K562 (cell line): ENCODE results near the gene FOSL1. TPM values are rescaled to one million over a fixed set of nuclear protein-coding genes. Genes with fewer than 3 reads are reported as not detected.
A peak's percentile ranks its signal among the peaks of the same experiment; 100 is the strongest.

ENCODE experiments used
- HEY1 ChIP-seq: fragments of 250-450 bp; sonication (Bioruptor Pico); IDR thresholded peaks from 2 replicates; pipeline ENCODE4 v1.5.0; 2020; ENCODE audit warnings: mild to moderate bottlenecking, moderate library complexity, borderline replicate concordance
- RBM25 ChIP-seq: fragments of 200-400 bp; formaldehyde crosslinking; IDR thresholded peaks from 2 replicates; pipeline ENCODE4 v1.6.1; 2018; ENCODE audit warnings: low read length, low read depth, moderate library complexity; ENCODE audit not compliant: severe bottlenecking
- SFPQ ChIP-seq: fragments of 200-400 bp; formaldehyde crosslinking; IDR thresholded peaks from 2 replicates; pipeline ENCODE4 v1.6.1; 2017; ENCODE audit warnings: mild to moderate bottlenecking, low read depth, low read length, moderate library complexity
- ZNF274 ChIP-seq: IDR thresholded peaks from 2 replicates; pipeline ENCODE4 v1.6.1; 2011; ENCODE audit warnings: low read depth, mild to moderate bottlenecking, low read length, moderate library complexity, borderline replicate concordance
- polyA plus RNA-seq, 8 experiments: library from polyadenylated mRNA; depleted of rRNA in 4 of 8; stranded (reverse) in 5 of 8; unstranded in 3 of 8; fragments of >200 nt; fragmentation: Nextera tagmentation in 2 of 8; fragmentation: Illumina TruSeq in 1 of 8; extraction: Ambion mirVana in 2 of 8; extraction: Trizol in 1 of 8; gene quantifications; 2 replicates each; pipeline versions ENCODE4 v1.2.1 to v1.2.3, GENCODE V29; 2011 to 2014; ENCODE audit warnings: inconsistent platforms in 1 of 8, missing spikeins in 1 of 8
- total RNA-seq, 7 experiments: library from RNA; depleted of rRNA in 6 of 7; stranded (reverse); fragments of >200 nt in 6 of 7; fragmentation: Illumina TruSeq in 2 of 7; extraction: Trizol in 2 of 7; gene quantifications; 2 replicates each; pipeline versions ENCODE4 v1.2.1 to v1.2.3, GENCODE V29; 2011 to 2021; ENCODE audit warnings: low replicate concordance in 1 of 7
- TF ChIP-seq, protein P1 (sequence below), 2 experiments: fragments of 450-650 bp in 1 of 2; sonication (generic) in 1 of 2; formaldehyde crosslinking in 1 of 2; IDR thresholded peaks; 2 replicates each; pipeline versions ENCODE4 v1.7.1 to v1.9.0; 2016 to 2022; ENCODE audit warnings: inconsistent platforms in 1 of 2, mild to moderate bottlenecking in 1 of 2, missing genetic modification reagents in 1 of 2
- TF ChIP-seq, protein P2 (sequence below): fragments of 250-450 bp; sonication (Bioruptor Pico); IDR thresholded peaks from 2 replicates; pipeline ENCODE4 v1.8.0; 2021; ENCODE audit warnings: mild to moderate bottlenecking, moderate library complexity

Gene FOSL1
- total and polyA plus RNA-seq, 9 of the 15 experiments (the other 6 are each of a cell fraction or from before 2014, with no cell fraction given) = 3.5 to 39.6 (median 10.0) TPM

- TF ChIP-seq, protein P1, sequence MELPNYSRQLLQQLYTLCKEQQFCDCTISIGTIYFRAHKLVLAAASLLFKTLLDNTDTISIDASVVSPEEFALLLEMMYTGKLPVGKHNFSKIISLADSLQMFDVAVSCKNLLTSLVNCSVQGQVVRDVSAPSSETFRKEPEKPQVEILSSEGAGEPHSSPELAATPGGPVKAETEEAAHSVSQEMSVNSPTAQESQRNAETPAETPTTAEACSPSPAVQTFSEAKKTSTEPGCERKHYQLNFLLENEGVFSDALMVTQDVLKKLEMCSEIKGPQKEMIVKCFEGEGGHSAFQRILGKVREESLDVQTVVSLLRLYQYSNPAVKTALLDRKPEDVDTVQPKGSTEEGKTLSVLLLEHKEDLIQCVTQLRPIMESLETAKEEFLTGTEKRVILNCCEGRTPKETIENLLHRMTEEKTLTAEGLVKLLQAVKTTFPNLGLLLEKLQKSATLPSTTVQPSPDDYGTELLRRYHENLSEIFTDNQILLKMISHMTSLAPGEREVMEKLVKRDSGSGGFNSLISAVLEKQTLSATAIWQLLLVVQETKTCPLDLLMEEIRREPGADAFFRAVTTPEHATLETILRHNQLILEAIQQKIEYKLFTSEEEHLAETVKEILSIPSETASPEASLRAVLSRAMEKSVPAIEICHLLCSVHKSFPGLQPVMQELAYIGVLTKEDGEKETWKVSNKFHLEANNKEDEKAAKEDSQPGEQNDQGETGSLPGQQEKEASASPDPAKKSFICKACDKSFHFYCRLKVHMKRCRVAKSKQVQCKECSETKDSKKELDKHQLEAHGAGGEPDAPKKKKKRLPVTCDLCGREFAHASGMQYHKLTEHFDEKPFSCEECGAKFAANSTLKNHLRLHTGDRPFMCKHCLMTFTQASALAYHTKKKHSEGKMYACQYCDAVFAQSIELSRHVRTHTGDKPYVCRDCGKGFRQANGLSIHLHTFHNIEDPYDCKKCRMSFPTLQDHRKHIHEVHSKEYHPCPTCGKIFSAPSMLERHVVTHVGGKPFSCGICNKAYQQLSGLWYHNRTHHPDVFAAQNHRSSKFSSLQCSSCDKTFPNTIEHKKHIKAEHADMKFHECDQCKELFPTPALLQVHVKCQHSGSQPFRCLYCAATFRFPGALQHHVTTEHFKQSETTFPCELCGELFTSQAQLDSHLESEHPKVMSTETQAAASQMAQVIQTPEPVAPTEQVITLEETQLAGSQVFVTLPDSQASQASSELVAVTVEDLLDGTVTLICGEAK (IDR thresholded peaks at IDR 0.05) = no peak
- TF ChIP-seq, protein P1 (CRISPR knock-in tag; IDR thresholded peaks at IDR 0.05) = no peak; the same call in 1 of the 2 replicates
- TF ChIP-seq HEY1 (no peak), SFPQ (no peak), RBM25 (peak; percentile 44), ZNF274 (no peak)
- TF ChIP-seq, protein P2, sequence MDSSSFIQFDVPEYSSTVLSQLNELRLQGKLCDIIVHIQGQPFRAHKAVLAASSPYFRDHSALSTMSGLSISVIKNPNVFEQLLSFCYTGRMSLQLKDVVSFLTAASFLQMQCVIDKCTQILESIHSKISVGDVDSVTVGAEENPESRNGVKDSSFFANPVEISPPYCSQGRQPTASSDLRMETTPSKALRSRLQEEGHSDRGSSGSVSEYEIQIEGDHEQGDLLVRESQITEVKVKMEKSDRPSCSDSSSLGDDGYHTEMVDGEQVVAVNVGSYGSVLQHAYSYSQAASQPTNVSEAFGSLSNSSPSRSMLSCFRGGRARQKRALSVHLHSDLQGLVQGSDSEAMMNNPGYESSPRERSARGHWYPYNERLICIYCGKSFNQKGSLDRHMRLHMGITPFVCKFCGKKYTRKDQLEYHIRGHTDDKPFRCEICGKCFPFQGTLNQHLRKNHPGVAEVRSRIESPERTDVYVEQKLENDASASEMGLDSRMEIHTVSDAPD (CRISPR knock-in tag) = no peak
These were observed at the start of gene FOSL1 (continued) for GRCh38 chr11:65900125-65900898.
